ENCODE data around the gene SPEN. TPM values are rescaled to one million over a fixed set of nuclear protein-coding genes. Genes with fewer than 3 reads are reported as not detected.
"Not testable (repeated sequence)": the region's sequence is repeated elsewhere in the genome, so short reads cannot be mapped to it uniquely, and the experiment has no call there.

The SPEN gene
- polyA plus RNA-seq, 3 donors: 57.4 to 68.0 (median 67.3) TPM

DNA sequence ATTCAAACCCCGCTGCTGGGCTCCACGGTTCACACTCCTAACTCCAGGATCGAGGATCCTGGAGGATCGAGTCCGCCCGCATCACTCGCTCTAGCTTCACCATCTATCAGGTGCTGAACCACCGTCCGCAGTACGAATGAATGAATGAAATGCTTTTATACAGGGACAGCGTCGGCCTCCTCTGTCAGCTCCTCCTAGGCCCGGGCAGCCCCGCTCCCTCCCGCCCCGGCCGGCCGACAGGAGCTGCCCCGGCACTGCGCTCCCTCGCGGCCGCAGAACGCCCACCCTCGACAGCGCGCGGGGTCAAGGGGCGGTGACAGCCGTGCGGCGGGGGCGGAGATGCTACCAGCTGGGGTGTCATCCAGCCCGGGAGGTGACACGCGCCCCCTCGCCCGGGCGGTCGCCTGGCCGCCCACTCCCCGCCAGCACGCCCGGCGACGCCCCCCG is 127.9 kb downstream of the SPEN start:
- DNase-seq: peak; percentile 35

DNA sequence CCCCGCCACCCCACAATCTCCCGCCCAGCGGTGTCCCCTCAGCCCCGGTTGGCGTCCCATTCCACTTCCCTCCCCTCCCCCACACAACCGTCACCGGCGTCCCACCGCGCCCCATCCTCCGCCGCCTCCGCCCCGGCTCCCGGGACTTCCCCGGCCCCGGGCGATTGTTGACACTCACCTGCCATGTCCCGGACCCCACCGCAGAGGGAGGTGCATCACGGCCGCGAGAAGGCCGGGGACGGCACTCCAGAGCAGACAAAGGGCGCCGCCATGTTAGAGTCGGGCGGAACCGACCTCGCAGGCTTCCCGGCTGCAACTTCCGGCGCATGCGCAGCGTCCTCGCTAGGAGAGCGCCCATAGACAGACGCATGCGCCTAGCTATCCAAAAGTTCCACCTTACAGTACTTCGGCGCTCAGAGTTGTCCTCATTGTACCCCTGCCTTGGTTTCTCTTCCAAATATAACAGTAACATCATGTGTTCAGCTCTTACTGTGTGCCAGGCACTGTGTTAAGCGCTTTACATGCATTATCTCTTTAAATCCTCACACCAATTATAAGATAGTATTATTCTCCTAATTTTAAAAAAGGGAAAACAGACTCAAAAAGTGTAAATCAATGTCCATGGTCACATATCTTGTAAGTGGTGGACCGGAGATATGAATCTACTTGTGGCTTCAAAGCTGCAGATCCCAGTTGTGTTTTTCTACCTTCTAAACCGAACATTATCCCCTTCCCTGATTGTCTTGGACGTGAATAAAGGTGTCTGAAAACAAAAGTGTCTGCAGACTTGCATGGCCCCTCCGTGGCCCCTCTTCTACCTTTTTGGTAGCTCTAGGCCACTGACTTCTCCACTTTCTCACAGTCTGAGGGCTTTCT is 128.5 kb downstream of the SPEN start, which contains the start of gene ZBTB17:
TSS of gene ZBTB17 (minus strand) at position 297 of the 876 bp plus-strand sequence. CDS start 27,606 bp downstream, outside the sequence.
- DNase-seq: peak; percentile 92

DNA sequence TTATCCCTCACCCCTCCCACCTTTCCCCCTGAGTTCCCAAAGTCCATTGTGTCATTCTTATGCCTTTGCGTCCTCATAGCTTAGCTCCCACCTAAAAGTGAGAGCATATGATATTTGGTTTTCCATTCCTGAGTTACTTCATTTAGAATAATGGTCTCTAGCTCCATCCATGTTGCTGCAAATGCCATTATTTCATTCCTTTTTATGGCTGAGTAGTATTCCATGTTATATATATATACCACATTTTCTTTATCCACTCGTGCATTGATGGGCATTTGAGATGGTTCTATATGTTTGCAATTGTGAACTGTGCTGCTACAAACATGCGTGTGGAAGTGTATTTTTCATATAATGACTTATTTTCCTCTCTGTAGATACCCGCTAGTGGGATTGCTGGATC is 130.4 kb downstream of the SPEN start:
- DNase-seq: not testable (repeated sequence)

DNA sequence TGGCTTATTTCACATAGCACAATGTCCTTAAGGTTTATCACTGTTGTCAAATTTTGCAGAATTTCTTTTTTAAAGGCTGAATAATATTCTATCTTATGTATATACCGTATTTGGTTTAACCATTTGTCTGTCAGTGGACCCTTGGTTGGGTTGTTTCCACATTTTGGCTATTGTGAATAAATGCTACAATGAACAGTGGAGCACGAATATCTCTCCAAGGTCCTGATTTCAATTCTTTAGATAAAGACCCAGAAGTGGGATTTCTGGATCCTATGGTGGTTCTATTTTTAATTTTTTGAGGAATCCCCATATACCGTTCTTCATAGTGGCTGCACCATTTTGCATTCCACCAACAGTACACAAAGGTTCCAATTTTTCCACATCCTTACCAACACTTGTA is 134.2 kb downstream of the SPEN start:
- DNase-seq: no peak

- DNase-seq: no peak
Observed at GRCh38 chr1:15983275-15983674, 135.8 kb downstream of the SPEN start.

- DNase-seq: no peak
Observed at GRCh38 chr1:15985611-15986297, 138.2 kb downstream of the SPEN start.

DNA sequence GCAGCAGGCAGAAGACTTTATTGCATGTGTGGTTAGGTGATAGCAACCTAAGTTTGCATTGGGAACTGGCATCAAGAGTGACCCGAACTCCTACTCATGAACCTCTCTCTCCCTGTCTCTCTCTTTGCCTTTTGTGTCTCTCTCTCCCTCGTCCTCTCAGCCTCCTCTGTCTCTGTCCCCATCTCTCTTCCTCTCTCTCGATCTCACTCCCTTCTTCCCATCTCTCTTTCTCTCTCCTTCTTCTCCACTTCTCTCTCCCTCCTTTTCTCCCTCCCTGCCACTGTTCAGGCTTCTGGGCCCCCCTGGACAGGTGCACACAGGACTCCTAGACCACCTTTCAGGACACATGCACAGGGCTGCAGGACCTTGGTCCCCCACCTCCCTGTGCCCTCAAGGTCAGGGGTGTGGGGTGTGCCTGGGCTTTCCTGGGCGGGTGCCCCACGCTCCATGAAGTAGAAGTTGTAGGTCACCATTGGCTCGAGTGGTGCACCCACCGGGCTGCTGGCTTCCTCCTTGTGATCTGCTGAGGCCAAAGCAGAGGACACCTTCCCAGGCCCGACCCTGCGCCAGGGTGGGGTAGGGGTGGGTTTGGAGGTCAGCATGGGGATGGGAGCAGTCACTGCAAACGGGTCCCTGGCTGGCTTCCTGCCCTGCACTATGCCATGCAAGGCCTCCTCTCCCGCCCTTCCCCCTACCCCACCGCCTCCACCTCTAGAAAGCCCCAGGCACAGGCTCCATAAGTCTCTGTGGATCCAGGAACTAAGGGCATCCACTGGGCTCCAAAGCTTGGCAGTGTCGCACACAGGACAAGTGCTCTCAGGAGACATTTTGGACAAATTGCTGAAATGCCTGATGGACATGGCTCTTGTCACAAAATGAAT is 141.6 kb downstream of the SPEN start:
- no peak for DNase-seq

DNA sequence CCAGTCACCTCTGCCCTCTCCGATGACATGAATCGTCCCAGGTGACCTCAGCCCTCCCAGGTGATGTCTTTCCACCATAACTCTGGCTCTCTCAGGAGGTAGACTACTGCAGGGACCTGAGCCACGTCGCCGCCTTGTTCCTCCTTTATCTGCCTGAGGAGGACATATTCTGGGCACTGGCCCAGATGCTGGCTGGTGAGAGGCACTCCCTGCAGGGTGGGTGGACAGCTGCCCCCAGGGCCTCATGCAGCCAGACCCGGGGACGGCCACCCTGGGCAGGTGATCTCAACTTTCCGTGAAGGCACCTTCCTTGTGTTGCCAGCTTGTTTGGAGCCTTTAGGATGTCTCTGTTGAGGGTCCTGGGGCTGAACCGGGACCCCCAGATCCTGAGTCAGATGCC is 142.3 kb downstream of the SPEN start:
- no peak for DNase-seq

Other genes starting within 250 kb of the SPEN start
- 10 to 100 TPM; 16.8 to 25.0 (median 24.2) TPM for gene DDI2, start 230.2 kb upstream of the SPEN start, polyA plus RNA-seq (ENCODE audit: insufficient read length in 3 of 3)
- gene PLEKHM2, start 163.4 kb upstream of the SPEN start, polyA plus RNA-seq (ENCODE audit: insufficient read length in 3 of 3): 10 to 100 TPM; 49.5 to 51.4 (median 51.1) TPM
- gene SLC25A34, start 111.4 kb upstream of the SPEN start, polyA plus RNA-seq (ENCODE audit: insufficient read length in 3 of 3): 1 to 10 TPM; 2.4 to 4.5 (median 3.4) TPM
- gene TMEM82, start 105.2 kb upstream of the SPEN start, polyA plus RNA-seq (ENCODE audit: insufficient read length in 3 of 3): 1 to 10 TPM; 4.5 to 6.1 (median 5.2) TPM
- gene FBLIM1, start 88.9 kb upstream of the SPEN start, polyA plus RNA-seq (ENCODE audit: insufficient read length in 3 of 3): 10 to 100 TPM; 55.1 to 65.3 (median 59.4) TPM
- 1 to 10 TPM; 1.1 to 2.7 (median 2.5) TPM for gene UQCRHL, start 40.1 kb upstream of the SPEN start, polyA plus RNA-seq (ENCODE audit: insufficient read length in 3 of 3)
- 10 to 100 TPM; 35.5 to 38.4 (median 36.6) TPM for gene ZBTB17, start 128.4 kb downstream of the SPEN start, polyA plus RNA-seq (ENCODE audit: insufficient read length in 3 of 3)
- under 1 TPM; 0.07 to 0.22 (median 0.19) TPM for gene SRARP, start 156.5 kb downstream of the SPEN start, polyA plus RNA-seq (ENCODE audit: insufficient read length in 3 of 3)
- 1 to 10 TPM; 3.0 to 6.1 (median 4.9) TPM for gene HSPB7, start 170.3 kb downstream of the SPEN start, polyA plus RNA-seq (ENCODE audit: insufficient read length in 3 of 3)
- gene CLCNKA, start 174.3 kb downstream of the SPEN start, polyA plus RNA-seq (ENCODE audit: insufficient read length in 3 of 3): 10 to 100 TPM; 13.0 to 21.6 (median 18.1) TPM
- gene CLCNKB, start 196.1 kb downstream of the SPEN start, polyA plus RNA-seq (ENCODE audit: insufficient read length in 3 of 3): 10 to 100 TPM; 29.4 to 65.5 (median 49.9) TPM
- gene FAM131C, start 225.9 kb downstream of the SPEN start, polyA plus RNA-seq (ENCODE audit: insufficient read length in 3 of 3): 1 to 10 TPM; 1.6 to 3.4 (median 2.4) TPM